Measurements from ENCODE around the gene PBX3.
A peak's percentile ranks its signal among the peaks of the same experiment; 100 is the strongest.
"Not testable (repeated sequence)": the region's sequence is repeated elsewhere in the genome, so short reads cannot be mapped to it uniquely, and the experiment has no call there.

The PBX3 gene

GRCh38 chr9:125822902-125823301 is 75.7 kb downstream of the PBX3 start:
- H3K27ac ChIP-seq, result no peak overlapping the region
- intact Hi-C loops (cut with DNase I; ENCODE audit: low total_unique reads), result no loop called here
- H3K4me1 ChIP-seq, result peaks cover 0 to 7% (median 0%) of the 10 kb centered on the region in 4 donors
- no peaks in the 10 kb centered on the region for H3K36me3 ChIP-seq
- DNase-seq, result no peak
- no peak overlapping the region for H3K4me3 ChIP-seq
- H3K9me3 ChIP-seq, result no peaks in the 10 kb centered on the region
- TF ChIP-seq CTCF (IDR thresholded peaks at IDR 0.05), result no peak
- H3K27me3 ChIP-seq, result no peaks in the 10 kb centered on the region

- H3K9me3 ChIP-seq; intact Hi-C loops (cut with DNase I; ENCODE audit: low total_unique reads); DNase-seq; H3K4me1 ChIP-seq; H3K27ac ChIP-seq; H3K36me3 ChIP-seq; H3K27me3 ChIP-seq; H3K4me3 ChIP-seq: not testable (repeated sequence)
Measured at GRCh38 chr9:125823874-125824406, 76.8 kb downstream of the PBX3 start.

GRCh38 chr9:125825762-125826161 is 78.6 kb downstream of the PBX3 start:
- Histone ChIP-seq H3K27me3 (no peaks in the 10 kb centered on the region), H3K36me3 (no peaks in the 10 kb centered on the region), H3K4me1 (peaks cover 0 to 7% (median 0%) of the 10 kb centered on the region in 4 donors), H3K9me3 (no peaks in the 10 kb centered on the region), H3K4me3 (no peak overlapping the region), H3K27ac (no peak overlapping the region)
- DNase-seq, result no peak
- intact Hi-C loops (cut with DNase I; ENCODE audit: low total_unique reads), result no loop called here
- no peak for TF ChIP-seq CTCF (IDR thresholded peaks at IDR 0.05)

GRCh38 chr9:125826850-125827249 is 79.7 kb downstream of the PBX3 start:
- no peak for DNase-seq

DNA sequence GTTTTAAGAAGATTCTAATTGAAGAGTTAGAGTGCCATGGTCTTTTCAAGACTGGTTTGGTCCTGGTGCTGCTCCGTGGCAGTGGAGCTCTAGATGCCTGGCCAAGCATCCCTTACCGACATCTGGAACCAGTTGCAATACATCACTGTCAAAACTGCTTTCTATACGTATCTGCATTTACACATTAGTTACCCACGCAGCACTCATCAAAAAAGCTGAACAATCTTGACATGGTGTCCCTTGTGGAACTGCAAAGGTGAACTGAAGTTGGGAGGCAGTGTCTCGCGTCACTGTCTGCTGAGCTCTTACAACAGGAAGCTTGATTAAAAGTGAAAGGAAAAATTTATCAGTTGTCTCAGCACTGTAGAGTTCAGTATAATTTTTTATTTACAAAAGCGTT is 82.6 kb downstream of the PBX3 start:
- intact Hi-C loops (cut with DNase I; ENCODE audit: low total_unique reads), result no loop called here
- no peaks in the 10 kb centered on the region for H3K27me3 ChIP-seq
- H3K4me1 ChIP-seq, result no peaks in the 10 kb centered on the region
- DNase-seq, result peak in 1 of 2 donors; percentile 26
- no peak overlapping the region for H3K27ac ChIP-seq
- no peak for TF ChIP-seq CTCF (IDR thresholded peaks at IDR 0.05)
- no peaks in the 10 kb centered on the region for H3K36me3 ChIP-seq
- H3K4me3 ChIP-seq, result peak overlapping the region; percentile 26 to 36
- H3K9me3 ChIP-seq, result no peaks in the 10 kb centered on the region

More at GRCh38 chr9:125826850-125827249, 79.7 kb downstream of the PBX3 start:
- H3K4me1 ChIP-seq, result peaks cover 0 to 7% (median 0%) of the 10 kb centered on the region in 4 donors
- intact Hi-C loops (cut with DNase I; ENCODE audit: low total_unique reads), result no loop called here
- no peak for TF ChIP-seq CTCF (IDR thresholded peaks at IDR 0.05)
- H3K4me3 ChIP-seq, result no peak overlapping the region
- H3K36me3 ChIP-seq, result no peaks in the 10 kb centered on the region
- no peak overlapping the region for H3K27ac ChIP-seq
- no peaks in the 10 kb centered on the region for H3K27me3 ChIP-seq
- no peaks in the 10 kb centered on the region for H3K9me3 ChIP-seq

DNA sequence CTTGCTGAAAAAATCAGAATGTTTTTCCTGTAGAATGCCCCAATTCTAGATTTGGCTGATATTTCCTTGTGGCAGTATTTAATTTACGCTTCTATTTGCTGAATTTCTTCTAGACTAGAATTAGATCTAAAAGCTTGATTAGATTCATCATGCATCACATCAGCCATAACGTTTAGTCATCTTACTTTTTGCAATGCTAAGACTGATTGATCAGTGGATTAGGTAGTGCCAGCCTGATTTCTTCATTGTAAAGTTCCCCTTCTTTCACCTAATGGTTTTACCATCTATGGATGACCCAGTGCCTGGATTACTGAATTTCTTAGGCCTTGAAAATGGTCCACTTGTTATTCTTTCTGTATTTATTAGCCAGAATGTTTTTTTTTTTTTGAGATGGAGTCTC is 83.9 kb downstream of the PBX3 start:
- no peak for DNase-seq
- Histone ChIP-seq H3K9me3 (no peaks in the 10 kb centered on the region), H3K4me1 (no peaks in the 10 kb centered on the region), H3K4me3 (no peak overlapping the region), H3K36me3 (no peaks in the 10 kb centered on the region), H3K27me3 (no peaks in the 10 kb centered on the region), H3K27ac (no peak overlapping the region)
- no peak for TF ChIP-seq CTCF (IDR thresholded peaks at IDR 0.05)
- intact Hi-C loops (cut with DNase I; ENCODE audit: low total_unique reads), result no loop called here
